Measurements from ENCODE around the gene TMEM39B. TPM values are rescaled to one million over a fixed set of nuclear protein-coding genes. Genes with fewer than 3 reads are reported as not detected.

Gene TMEM39B
- total RNA-seq, 1 experiment from 2014 or later, result 12.1 TPM

- Mint-ChIP-seq H3K27me3 (ENCODE audit: insufficient read depth, unreplicated experiment) (no peaks in the 10 kb centered on the region), H3K4me1 (ENCODE audit: low read depth, unreplicated experiment) (peaks cover 10% of the 10 kb centered on the region), H3K27ac (ENCODE audit: unreplicated experiment) (peak overlapping the region; percentile 46), H3K9me3 (ENCODE audit: unreplicated experiment) (no peaks in the 10 kb centered on the region), H3K4me3 (ENCODE audit: unreplicated experiment) (no peak overlapping the region), H3K36me3 (ENCODE audit: insufficient read depth, unreplicated experiment) (peaks cover 17% of the 10 kb centered on the region)
- Histone ChIP-seq H3K9me3 (no peaks in the 10 kb centered on the region), H3K36me3 (ENCODE audit: control insufficient read depth, insufficient read depth, low read length) (no peaks in the 10 kb centered on the region), H3K4me3 (ENCODE audit: low read depth, low read length) (no peak overlapping the region), H3K4me1 (peaks cover 28% of the 10 kb centered on the region), H3K27me3 (replicated peaks; ENCODE audit: control insufficient read depth, insufficient read depth, low read length) (no peaks in the 10 kb centered on the region)
- intact Hi-C loops (cut with micrococcal nuclease; ENCODE audit: unreplicated experiment), result no loop called here
- ChIA-PET CTCF (interaction anchor here (0.7 kb wide), 1 partner anchor 21 kb away, joined by 6 read pairs; no protein-coding TSS in a partner anchor), POLR2A (interaction anchor here (0.6 kb wide), 1 partner anchor 235 kb away, joined by 3 read pairs; the partner anchor contains the start of gene MARCKSL1)
- peak in 1 of 2 experiments; percentile 2 for DNase-seq
- BruUV-seq (replicated peaks), result no TSS peak
- TF ChIP-seq, protein P1, sequence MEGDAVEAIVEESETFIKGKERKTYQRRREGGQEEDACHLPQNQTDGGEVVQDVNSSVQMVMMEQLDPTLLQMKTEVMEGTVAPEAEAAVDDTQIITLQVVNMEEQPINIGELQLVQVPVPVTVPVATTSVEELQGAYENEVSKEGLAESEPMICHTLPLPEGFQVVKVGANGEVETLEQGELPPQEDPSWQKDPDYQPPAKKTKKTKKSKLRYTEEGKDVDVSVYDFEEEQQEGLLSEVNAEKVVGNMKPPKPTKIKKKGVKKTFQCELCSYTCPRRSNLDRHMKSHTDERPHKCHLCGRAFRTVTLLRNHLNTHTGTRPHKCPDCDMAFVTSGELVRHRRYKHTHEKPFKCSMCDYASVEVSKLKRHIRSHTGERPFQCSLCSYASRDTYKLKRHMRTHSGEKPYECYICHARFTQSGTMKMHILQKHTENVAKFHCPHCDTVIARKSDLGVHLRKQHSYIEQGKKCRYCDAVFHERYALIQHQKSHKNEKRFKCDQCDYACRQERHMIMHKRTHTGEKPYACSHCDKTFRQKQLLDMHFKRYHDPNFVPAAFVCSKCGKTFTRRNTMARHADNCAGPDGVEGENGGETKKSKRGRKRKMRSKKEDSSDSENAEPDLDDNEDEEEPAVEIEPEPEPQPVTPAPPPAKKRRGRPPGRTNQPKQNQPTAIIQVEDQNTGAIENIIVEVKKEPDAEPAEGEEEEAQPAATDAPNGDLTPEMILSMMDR (IDR thresholded peaks at IDR 0.05; ENCODE audit: insufficient read depth in 1 of 2, low read depth in 1 of 2, low read length in 1 of 2, severe bottlenecking in 1 of 2, unreplicated experiment in 1 of 2), result no peak
These were observed 28.3 kb downstream of the TMEM39B start for GRCh38 chr1:32100807-32101708.

DNA sequence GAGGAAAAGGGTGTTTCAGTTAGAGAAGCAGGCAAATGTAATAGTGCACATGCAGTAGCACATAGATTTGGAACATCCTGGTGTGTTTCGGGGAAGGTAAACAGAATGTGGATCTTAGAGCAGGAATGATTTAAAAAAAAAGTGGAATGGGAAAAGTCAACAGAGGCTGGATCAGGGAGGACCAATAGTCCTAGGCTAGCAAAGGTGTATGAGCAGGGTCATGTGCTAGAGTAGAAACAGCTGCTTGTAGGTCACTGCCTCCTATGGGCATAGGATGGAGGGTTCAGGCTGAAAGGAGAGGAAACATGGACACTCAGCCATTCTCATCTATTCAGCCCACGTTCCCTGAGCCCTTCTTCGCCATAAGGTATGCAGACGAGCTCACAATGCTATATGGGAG is 31.4 kb downstream of the TMEM39B start:
- Mint-ChIP-seq H3K27ac (ENCODE audit: unreplicated experiment) (no peak overlapping the region), H3K4me1 (ENCODE audit: low read depth, unreplicated experiment) (peaks cover 10% of the 10 kb centered on the region), H3K27me3 (ENCODE audit: insufficient read depth, unreplicated experiment) (no peaks in the 10 kb centered on the region), H3K4me3 (ENCODE audit: unreplicated experiment) (no peak overlapping the region), H3K9me3 (ENCODE audit: unreplicated experiment) (no peaks in the 10 kb centered on the region), H3K36me3 (ENCODE audit: insufficient read depth, unreplicated experiment) (peaks cover 5% of the 10 kb centered on the region)
- Histone ChIP-seq H3K27me3 (replicated peaks; ENCODE audit: control insufficient read depth, insufficient read depth, low read length) (no peaks in the 10 kb centered on the region), H3K9me3 (no peaks in the 10 kb centered on the region), H3K4me3 (ENCODE audit: low read depth, low read length) (no peak overlapping the region), H3K4me1 (peaks cover 28% of the 10 kb centered on the region), H3K36me3 (ENCODE audit: control insufficient read depth, insufficient read depth, low read length) (no peaks in the 10 kb centered on the region)
- DNase-seq, result peak; percentile 22 to 41
- TF ChIP-seq, protein P1 (IDR thresholded peaks at IDR 0.05; ENCODE audit: insufficient read depth in 1 of 2, low read depth in 1 of 2, low read length in 1 of 2, severe bottlenecking in 1 of 2, unreplicated experiment in 1 of 2), result peak in 1 of 2 experiments; percentile 34
- intact Hi-C loops (cut with micrococcal nuclease; ENCODE audit: unreplicated experiment), result no loop called here
- ChIA-PET CTCF (interaction anchor here (0.7 kb wide), 1 partner anchor 28 kb away, joined by 4 read pairs; no protein-coding TSS in a partner anchor), POLR2A (interaction anchor here (0.7 kb wide), 1 partner anchor 459 kb away, joined by 3 read pairs; no protein-coding TSS in a partner anchor)
- no TSS peak for BruUV-seq (replicated peaks)

DNA sequence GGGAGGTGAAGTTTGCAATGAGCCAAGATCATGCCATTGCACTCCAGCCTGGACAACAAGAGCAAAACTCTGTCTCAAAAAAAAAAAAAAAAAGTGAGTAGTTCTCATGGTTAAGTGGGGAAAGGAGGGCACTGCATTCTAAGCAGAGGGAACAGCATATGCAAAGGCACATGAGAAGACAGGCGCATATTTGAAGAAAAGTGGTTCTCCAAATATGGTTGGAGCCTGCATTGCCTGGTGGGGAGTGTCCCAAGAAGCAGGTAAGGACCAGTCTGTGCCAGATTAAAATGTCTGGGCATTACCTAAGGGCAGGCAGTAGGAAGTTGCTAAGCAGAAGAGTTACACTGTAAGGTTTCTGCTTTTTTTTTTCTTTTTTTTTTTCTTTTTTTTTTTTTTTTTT is 32.6 kb downstream of the TMEM39B start:
- Histone ChIP-seq H3K27me3 (replicated peaks; ENCODE audit: control insufficient read depth, insufficient read depth, low read length) (no peaks in the 10 kb centered on the region), H3K36me3 (ENCODE audit: control insufficient read depth, insufficient read depth, low read length) (no peaks in the 10 kb centered on the region), H3K4me3 (ENCODE audit: low read depth, low read length) (no peak overlapping the region), H3K9me3 (no peaks in the 10 kb centered on the region), H3K4me1 (peaks cover 26% of the 10 kb centered on the region)
- no peak for DNase-seq
- H3K27me3 Mint-ChIP-seq (ENCODE audit: insufficient read depth, unreplicated experiment), result no peaks in the 10 kb centered on the region
- intact Hi-C loops (cut with micrococcal nuclease; ENCODE audit: unreplicated experiment), result no loop called here
- no peak overlapping the region for H3K27ac Mint-ChIP-seq (ENCODE audit: unreplicated experiment)
- CTCF ChIA-PET, result no interaction called here
- POLR2A ChIA-PET, result no interaction called here
- peaks cover 10% of the 10 kb centered on the region for H3K4me1 Mint-ChIP-seq (ENCODE audit: low read depth, unreplicated experiment)
- TF ChIP-seq, protein P1 (IDR thresholded peaks at IDR 0.05; ENCODE audit: insufficient read depth in 1 of 2, low read depth in 1 of 2, low read length in 1 of 2, severe bottlenecking in 1 of 2, unreplicated experiment in 1 of 2), result no peak
- H3K36me3 Mint-ChIP-seq (ENCODE audit: insufficient read depth, unreplicated experiment), result peaks cover 5% of the 10 kb centered on the region
- H3K4me3 Mint-ChIP-seq (ENCODE audit: unreplicated experiment), result no peak overlapping the region
- no peaks in the 10 kb centered on the region for H3K9me3 Mint-ChIP-seq (ENCODE audit: unreplicated experiment)
- BruUV-seq (replicated peaks), result no TSS peak
